K562 (cell line): ENCODE measurements around the gene PLEKHH2. TPM values are rescaled to one million over a fixed set of nuclear protein-coding genes. Genes with fewer than 3 reads are reported as not detected.

Experiments used
- ATAC-seq: fragments of 200-7000 bp; cut with Tn5 transposase; 3 replicates; pipeline ENCODE4 v1.9.1; 2020; ENCODE audit warnings: moderate library complexity
- BruUV-seq: library from RNA; stranded (reverse); fragments of 400-500 nt; replicated peaks from 2 replicates; lab custom pipeline; 2021; lab: Mats Ljungman, UMichigan
- CTCF ChIA-PET: fragments of 300-600 bp; formaldehyde crosslinking; extraction: SDS; loops from one replicate; lab custom pipeline; 2021; ENCODE audit warnings: low intra/inter-chr PET ratio; lab: Yijun Ruan, JAX
- POLR2A ChIA-PET: fragments of 300-600, 350-650 bp; sonication (Branson Sonifier 250); formaldehyde crosslinking; extraction: SDS; loops from one replicate; lab custom pipeline; 2021; ENCODE audit warnings: antibody characterized with exemption, inconsistent platforms; lab: Yijun Ruan, JAX
- DNase-seq, 4 experiments: peaks; one replicate each; pipeline versions ENCODE4 v3.0.0 to v3.0.0-alpha.2; 2011 to 2018; ENCODE audit warnings: low spot score in 3 of 4, mixed read lengths in 3 of 4; ENCODE audit errors: extremely low read depth in 1 of 4
- FAIRE-seq: peaks from 2 replicates; lab custom pipeline; 2011; peaks lifted over from hg19 to GRCh38; lab: Jason Lieb, UNC
- H2AFZ ChIP-seq: 2 replicates; pipeline ENCODE4 v1.6.0; 2011; ENCODE audit warnings: low read depth, low read length, control low read depth, inconsistent platforms
- H3K27ac ChIP-seq: fragments of 200-600 bp; 3 replicates; pipeline ENCODE4 v1.8.0; 2011; ENCODE audit warnings: low read depth, mild to moderate bottlenecking, control low read depth, inconsistent platforms, low read length, moderate library complexity, mixed read lengths; ENCODE audit errors: extremely low read depth
- H3K27me3 ChIP-seq, 2 experiments: fragments of 300-600 bp in 1 of 2; 2 replicates in 1 of 2; 3 replicates in 1 of 2; pipeline versions ENCODE4 v1.6.0 to v1.8.0; 2011; ENCODE audit warnings: inconsistent platforms in 2 of 2, low read length in 2 of 2, mild to moderate bottlenecking in 1 of 2, mixed read lengths in 1 of 2, moderate library complexity in 1 of 2; ENCODE audit not compliant: control insufficient read depth in 2 of 2, insufficient read depth in 2 of 2
- H3K36me3 ChIP-seq: fragments of 300-600 bp; 3 replicates; pipeline ENCODE4 v1.8.0; 2011; ENCODE audit warnings: mild to moderate bottlenecking, low read length, inconsistent platforms; ENCODE audit not compliant: control insufficient read depth, insufficient read depth
- H3K4me1 ChIP-seq, 2 experiments: fragments of 200-600 bp in 1 of 2; replicated peaks in 1 of 2; 2 replicates in 1 of 2; 3 replicates in 1 of 2; pipeline versions ENCODE4 v1.5.1 to v1.8.0; 2011; ENCODE audit warnings: inconsistent platforms in 2 of 2, low read length in 2 of 2, mild to moderate bottlenecking in 1 of 2, mixed read lengths in 1 of 2, moderate library complexity in 1 of 2; ENCODE audit not compliant: control insufficient read depth in 2 of 2, insufficient read depth in 2 of 2
- H3K4me2 ChIP-seq: 2 replicates; pipeline ENCODE4 v1.6.1; 2011; ENCODE audit warnings: low read length, control low read depth, inconsistent platforms, mixed read lengths; ENCODE audit not compliant: insufficient read depth
- H3K4me3 ChIP-seq: fragments of 200-600 bp; sonication (generic), shearing (Covaris generic); 2 replicates; pipeline ENCODE4 v1.5.1; 2016; ENCODE audit warnings: control low read depth, inconsistent platforms
- H3K79me2 ChIP-seq: fragments of 200-600 bp; 3 replicates; pipeline ENCODE4 v1.8.0; 2011; ENCODE audit warnings: low read length, inconsistent platforms; ENCODE audit not compliant: control insufficient read depth, insufficient read depth
- H3K9ac ChIP-seq, 2 experiments: 2 replicates each; pipeline versions ENCODE4 v1.6.0 to v1.6.1; 2011; ENCODE audit warnings: low read depth in 2 of 2, low read length in 2 of 2, control low read depth in 1 of 2, inconsistent platforms in 1 of 2, mild to moderate bottlenecking in 1 of 2, mixed read lengths in 1 of 2; ENCODE audit not compliant: insufficient read depth in 1 of 2
- H3K9me1 ChIP-seq: one replicate; pipeline ENCODE4 v1.6.0; 2011; ENCODE audit warnings: inconsistent platforms, mild to moderate bottlenecking, low read length, moderate library complexity; ENCODE audit not compliant: control insufficient read depth, insufficient read depth
- H3K9me3 ChIP-seq: replicated peaks from 2 replicates; pipeline ENCODE4 v1.5.1; 2011; ENCODE audit warnings: low read depth, low read length, inconsistent platforms; ENCODE audit not compliant: control insufficient read depth, insufficient read depth
- H4K20me1 ChIP-seq: replicated peaks from 2 replicates; pipeline ENCODE4 v1.6.1; 2011; ENCODE audit warnings: low read length, inconsistent platforms, mixed read lengths; ENCODE audit not compliant: control insufficient read depth, insufficient read depth
- CC2D1A ChIP-seq: fragments of 450-650 bp; IDR thresholded peaks from 2 replicates; pipeline ENCODE4 v1.6.1; 2017; ENCODE audit warnings: mild to moderate bottlenecking
- CHD2 ChIP-seq: IDR thresholded peaks from 2 replicates; pipeline ENCODE4 v1.6.1; 2011; ENCODE audit warnings: low read depth, low read length
- EP400 ChIP-seq: fragments of 450-650 bp; IDR thresholded peaks from 2 replicates; pipeline ENCODE4 v1.6.1; 2017; ENCODE audit warnings: antibody characterized with exemption, mild to moderate bottlenecking, moderate library complexity
- EWSR1 ChIP-seq: fragments of 450-650 bp; IDR thresholded peaks from 2 replicates; pipeline ENCODE4 v1.6.1; 2018; ENCODE audit warnings: borderline replicate concordance, mild to moderate bottlenecking, low read depth, moderate library complexity; ENCODE audit not compliant: partially characterized antibody
- GATAD2A ChIP-seq: fragments of 450-650 bp; IDR thresholded peaks from 2 replicates; pipeline ENCODE4 v1.6.1; 2017
- L3MBTL2 ChIP-seq: fragments of 450-650 bp; IDR thresholded peaks from 2 replicates; pipeline ENCODE4 v1.6.1; 2016; ENCODE audit warnings: mild to moderate bottlenecking, moderate library complexity
- MGA ChIP-seq: fragments of 450-650 bp; IDR thresholded peaks from 2 replicates; pipeline ENCODE4 v1.6.1; 2016; ENCODE audit warnings: mild to moderate bottlenecking, moderate library complexity
- PHB ChIP-seq: fragments of 250-450 bp; sonication (Bioruptor Pico); IDR thresholded peaks from 2 replicates; pipeline ENCODE4 v1.5.0; 2021
- PHF20 ChIP-seq: fragments of 450-650 bp; IDR thresholded peaks from 2 replicates; pipeline ENCODE4 v1.6.1; 2018; ENCODE audit not compliant: partially characterized antibody
- POLR2AphosphoS2 ChIP-seq: IDR thresholded peaks from 2 replicates; pipeline ENCODE4 v1.6.1; 2012; ENCODE audit warnings: low read length, improper control_type of control experiment
- SMAD3 ChIP-seq: fragments of 450-650 bp; formaldehyde crosslinking; conservative IDR thresholded peaks from 2 replicates; pipeline ENCODE4 v1.4.0; 2020; ENCODE audit warnings: mild to moderate bottlenecking
- WGBS: fragments of 100-300 bp; shearing (Covaris generic); methylation state at CpG from one replicate; pipeline ENCODE4 v1.1.6; 2016; ENCODE audit warnings: low coverage, mixed read lengths; ENCODE audit not compliant: insufficient coverage; ENCODE audit errors: missing lambda C conversion rate; 5-methylcytosine and 5-hydroxymethylcytosine counted together
- in situ Hi-C: fragments of 300-500 bp; cut with MboI; formaldehyde crosslinking; loops from 4 replicates; pipeline ENCODE4 v1.15.0; 2018; ENCODE audit warnings: inconsistent platforms, mixed read lengths
- intact Hi-C: fragments of 100-400 bp; cut with micrococcal nuclease; formaldehyde crosslinking; loops from 2 replicates; pipeline ENCODE4 v1.14.2; 2022
- polyA plus RNA-seq, 8 experiments: library from polyadenylated mRNA; depleted of rRNA in 4 of 8; stranded (reverse) in 5 of 8; unstranded in 3 of 8; fragments of >200 nt; fragmentation: Nextera tagmentation in 2 of 8; fragmentation: Illumina TruSeq in 1 of 8; extraction: Ambion mirVana in 2 of 8; extraction: Trizol in 1 of 8; gene quantifications; 2 replicates each; pipeline versions ENCODE4 v1.2.1 to v1.2.3, GENCODE V29; 2011 to 2014; ENCODE audit warnings: inconsistent platforms in 1 of 8, missing spikeins in 1 of 8
- total RNA-seq, 7 experiments: library from RNA; depleted of rRNA in 6 of 7; stranded (reverse); fragments of >200 nt in 6 of 7; fragmentation: Illumina TruSeq in 2 of 7; extraction: Trizol in 2 of 7; gene quantifications; 2 replicates each; pipeline versions ENCODE4 v1.2.1 to v1.2.3, GENCODE V29; 2011 to 2021; ENCODE audit warnings: low replicate concordance in 1 of 7

PLEKHH2 gene
- total and polyA plus RNA-seq, 9 of the 15 experiments (the other 6 are each of a cell fraction or from before 2014, with no cell fraction given), result 0.77 to 13.5 (median 2.7) TPM

GRCh38 chr2:43749583-43749982 lies 112.5 kb downstream of the PLEKHH2 start:
- H3K9me1 ChIP-seq, result no peaks in the 10 kb centered on the region
- H3K36me3 ChIP-seq, result no peaks in the 10 kb centered on the region
- H3K4me3 ChIP-seq, result no peak overlapping the region
- H3K27ac ChIP-seq, result no peak overlapping the region
- H3K27me3 ChIP-seq, result no peaks in the 10 kb centered on the region
- no peaks in the 10 kb centered on the region for H3K79me2 ChIP-seq
- intact Hi-C loops (no loop called here), in situ Hi-C loops (no loop called here)
- FAIRE-seq (peak; percentile 59), ATAC-seq (no peak), DNase-seq (no peak)
- no peaks in the 10 kb centered on the region for H3K9me3 ChIP-seq
- ChIA-PET POLR2A (no interaction called here), CTCF (no interaction called here)
- no peak overlapping the region for H3K9ac ChIP-seq
- no peak overlapping the region for H3K4me2 ChIP-seq
- WGBS, result 22% methylated on average over 3 of the region's 3 CpGs
- H2AFZ ChIP-seq, result no peak overlapping the region
- BruUV-seq, result no TSS peak
- no peaks in the 10 kb centered on the region for H4K20me1 ChIP-seq
- peaks cover 0 to 3% of the 10 kb centered on the region in 2 experiments; a peak in 1 of 5 replicates for H3K4me1 ChIP-seq
- TF ChIP-seq CC2D1A (no peak), PHB (CRISPR knock-in tag) (no peak), SMAD3 (CRISPR knock-in tag) (no peak), GATAD2A (no peak), EP400 (no peak), EWSR1 (no peak), POLR2AphosphoS2 (no peak), PHF20 (no peak), MGA (no peak), CHD2 (no peak), L3MBTL2 (no peak)
